Ovary (tissue), 10 donors: ENCODE results near the gene C1QTNF6. TPM values are rescaled to one million over a fixed set of nuclear protein-coding genes. Genes with fewer than 3 reads are reported as not detected.
A peak's percentile ranks its signal among the peaks of the same experiment; 100 is the strongest.

Experiments
- DNase-seq, 5 donors: peaks; one replicate each; pipeline ENCODE4 v3.0.0-alpha.2; 2019 to 2020
- H3K27ac ChIP-seq, 2 donors: fragments of 200-600 bp; one replicate each; pipeline versions ENCODE4 v1.5.1 to v1.8.0; 2019 to 2022
- H3K27me3 ChIP-seq: fragments of 200-600 bp; one replicate; pipeline ENCODE4 v1.8.0; 2022
- H3K36me3 ChIP-seq: fragments of 200-600 bp; sonication (generic); one replicate; pipeline ENCODE4 v1.5.1; 2019
- H3K4me1 ChIP-seq: one replicate; pipeline ENCODE4 v1.8.1; 2013; ENCODE audit warnings: mild to moderate bottlenecking, moderate library complexity; ENCODE audit not compliant: insufficient read depth
- H3K4me3 ChIP-seq: fragments of 200-600 bp; sonication (generic); one replicate; pipeline ENCODE4 v1.5.1; 2017
- H3K9me3 ChIP-seq, 2 donors: fragments of 200-600 bp in 1 of 2; sonication (generic) in 1 of 2; one replicate each; pipeline versions ENCODE4 v1.5.1 to v1.8.1; 2013 to 2019; ENCODE audit warnings: mild to moderate bottlenecking in 1 of 2, moderate library complexity in 1 of 2
- EP300 ChIP-seq: sonication (generic); formaldehyde crosslinking; IDR thresholded peaks from one replicate; pipeline ENCODE4 v1.6.1; 2017; ENCODE audit warnings: antibody characterized with exemption
- POLR2A ChIP-seq: fragments of 450-650 bp; IDR thresholded peaks from one replicate; pipeline ENCODE4 v1.6.1; 2017; ENCODE audit warnings: antibody characterized with exemption, mild to moderate bottlenecking, moderate library complexity
- WGBS, 3 donors: extraction: QIAGEN DNeasy Blood & Tissue Kit in 1 of 3; methylation state at CpG; one replicate each; pipeline versions ENCODE4 v1.1.5 to v1.1.7; 2013 to 2017; 5-methylcytosine and 5-hydroxymethylcytosine counted together
- intact Hi-C, 4 donors: fragments of 100-400 bp; cut with DNase I; formaldehyde crosslinking; loops; one replicate each; pipeline versions ENCODE4 v1.11.0 to v1.15.1; 2022 to 2023
- long read RNA-seq, 3 donors: library from polyadenylated mRNA in 2 of 3; unstranded in 2 of 3; transcript quantifications; one replicate each; pipeline ENCODE4 v2.0.0 and lab custom pipeline, GENCODE V29; 2021 to 2026
- polyA plus RNA-seq, 2 donors: library from polyadenylated mRNA; stranded (reverse); fragments of 200-250 nt in 1 of 2; fragments of 350-450 nt in 1 of 2; fragmentation: Illumina TruSeq in 1 of 2; extraction: RNeasy Lipid Tissue Mini Kit (QIAGEN cat#74804) in 1 of 2; gene quantifications; one replicate each; pipeline ENCODE4 v1.2.3, GENCODE V29; 2013 to 2014
- total RNA-seq, 7 donors: library from RNA; depleted of rRNA in 2 of 7; stranded (reverse); fragments of >200 nt in 2 of 7; fragmentation: NEBNext Ultra II Directional in 3 of 7; extraction: Animal tissue kit (Norgen Biotek cat#: 25700) in 3 of 7; gene quantifications; one replicate each; pipeline versions ENCODE4 v1.1.0 to v1.2.4, GENCODE V29; 2016 to 2023
- TF ChIP-seq, protein P1 (sequence below), 3 donors: fragments of 450-650 bp in 2 of 3; fragments of 200-600 bp in 1 of 3; IDR thresholded peaks; one replicate each; pipeline versions ENCODE4 v1.5.1 to v1.8.0; 2016 to 2022; ENCODE audit warnings: antibody characterized with exemption in 3 of 3, mild to moderate bottlenecking in 1 of 3
- donor health status: DM: no; HTN: no; CAD: no; lungs with moderate emphysema.
- donor health status: DM: no; HTN: no; CAD: no.
- donor health status: Bipolar disorder and iron deficiency.
- donor health status: DM: yes; HTN: yes; CAD: no.
- donor health status: DM: no; HTN: no; CAD: no.
- donor health status: DM: yes; HTN: yes; CAD: no.

Gene C1QTNF6
- total RNA-seq (1 to 10 TPM; 4.0 to 7.7 (median 4.9) TPM), polyA plus RNA-seq (1 to 10 TPM; 6.7 to 8.5 TPM)
- long read RNA-seq, donor 1, partial matches to known transcripts, result 0 of 6 reads
- long read RNA-seq, donor 1, other reads (novel, unspliced or antisense), result 4 of 6 reads
- long read RNA-seq, donor 2, transcript C1QTNF6-201 (3 exons, 2,934 nt), result major isoform, 9 of 11 reads
- long read RNA-seq, donor 2, partial matches to known transcripts, result 0 of 11 reads
- long read RNA-seq, donor 2, other reads (novel, unspliced or antisense), result 0 of 11 reads
- long read RNA-seq, donor 3, partial matches to known transcripts, result 0 of 12 reads
- long read RNA-seq, donor 3, other reads (novel, unspliced or antisense), result 9 of 12 reads

DNA sequence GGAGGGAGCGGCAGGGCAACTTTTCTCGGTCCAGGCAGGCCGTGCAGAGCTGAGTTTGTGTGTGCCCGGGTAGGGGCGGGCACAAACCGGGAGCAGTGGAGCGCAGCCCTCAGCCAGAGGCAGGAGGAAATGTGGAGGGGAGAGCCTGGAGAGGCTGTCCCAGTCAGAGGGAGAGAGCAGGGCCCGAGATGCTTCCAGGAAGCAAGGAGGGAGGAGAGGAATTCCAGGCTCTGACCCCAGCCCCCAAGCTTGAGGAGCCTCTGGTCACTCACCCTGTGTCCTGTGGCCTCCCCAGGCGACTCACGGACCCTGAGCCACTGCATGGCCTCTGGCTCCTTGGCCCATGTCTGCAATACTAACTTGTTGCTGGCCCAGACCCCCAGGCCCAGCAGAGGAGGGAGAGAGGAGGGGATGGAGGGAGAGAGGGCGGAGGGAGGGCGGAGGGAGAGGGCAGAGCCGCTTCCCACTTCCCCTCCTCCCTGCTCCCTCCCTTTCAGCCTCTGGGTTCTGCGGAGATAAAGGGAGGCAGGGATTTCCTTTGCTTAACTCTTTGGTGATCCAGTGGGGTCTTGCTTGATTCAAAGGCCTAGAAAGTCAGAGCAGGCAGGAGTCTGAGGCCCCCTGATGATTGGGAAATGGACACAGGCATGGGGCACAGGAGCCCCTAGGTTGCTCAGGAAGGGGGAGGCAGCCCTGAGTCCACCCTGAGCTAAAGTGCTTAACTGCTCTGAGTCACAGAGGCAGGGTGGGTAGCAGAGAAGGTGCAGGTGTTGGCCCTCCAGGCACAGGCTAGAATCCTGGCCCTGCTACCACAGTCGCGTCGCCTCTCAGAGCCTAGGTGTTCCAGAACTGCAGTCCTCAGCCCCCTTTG, at the start of gene C1QTNF6:
Gene C1QTNF6 (minus strand): TSS at position 357 of the 871 bp plus-strand sequence. CDS start 34 bp downstream, at position 323.
- peak; percentile 53 to 72 (median 61) for DNase-seq
- Histone ChIP-seq H3K27me3 (no peaks in the 10 kb centered on the region), H3K9me3 (no peaks in the 10 kb centered on the region), H3K4me1 (peaks cover 11% of the 10 kb centered on the region), H3K27ac (peak within 1 kb of the TSS; percentile 72 to 76), H3K36me3 (no peaks in the 10 kb centered on the region), H3K4me3 (peak within 1 kb of the TSS; percentile 37)
- intact Hi-C loops, result no loop called here
- 7 to 11% (median 8%) methylated on average over 17 of the region's 17 CpGs for WGBS, 3 donors
- no peak for TF ChIP-seq EP300
- TF ChIP-seq, protein P1, sequence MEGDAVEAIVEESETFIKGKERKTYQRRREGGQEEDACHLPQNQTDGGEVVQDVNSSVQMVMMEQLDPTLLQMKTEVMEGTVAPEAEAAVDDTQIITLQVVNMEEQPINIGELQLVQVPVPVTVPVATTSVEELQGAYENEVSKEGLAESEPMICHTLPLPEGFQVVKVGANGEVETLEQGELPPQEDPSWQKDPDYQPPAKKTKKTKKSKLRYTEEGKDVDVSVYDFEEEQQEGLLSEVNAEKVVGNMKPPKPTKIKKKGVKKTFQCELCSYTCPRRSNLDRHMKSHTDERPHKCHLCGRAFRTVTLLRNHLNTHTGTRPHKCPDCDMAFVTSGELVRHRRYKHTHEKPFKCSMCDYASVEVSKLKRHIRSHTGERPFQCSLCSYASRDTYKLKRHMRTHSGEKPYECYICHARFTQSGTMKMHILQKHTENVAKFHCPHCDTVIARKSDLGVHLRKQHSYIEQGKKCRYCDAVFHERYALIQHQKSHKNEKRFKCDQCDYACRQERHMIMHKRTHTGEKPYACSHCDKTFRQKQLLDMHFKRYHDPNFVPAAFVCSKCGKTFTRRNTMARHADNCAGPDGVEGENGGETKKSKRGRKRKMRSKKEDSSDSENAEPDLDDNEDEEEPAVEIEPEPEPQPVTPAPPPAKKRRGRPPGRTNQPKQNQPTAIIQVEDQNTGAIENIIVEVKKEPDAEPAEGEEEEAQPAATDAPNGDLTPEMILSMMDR (IDR thresholded peaks at IDR 0.05), result no peak
- no peak for TF ChIP-seq POLR2A

DNA sequence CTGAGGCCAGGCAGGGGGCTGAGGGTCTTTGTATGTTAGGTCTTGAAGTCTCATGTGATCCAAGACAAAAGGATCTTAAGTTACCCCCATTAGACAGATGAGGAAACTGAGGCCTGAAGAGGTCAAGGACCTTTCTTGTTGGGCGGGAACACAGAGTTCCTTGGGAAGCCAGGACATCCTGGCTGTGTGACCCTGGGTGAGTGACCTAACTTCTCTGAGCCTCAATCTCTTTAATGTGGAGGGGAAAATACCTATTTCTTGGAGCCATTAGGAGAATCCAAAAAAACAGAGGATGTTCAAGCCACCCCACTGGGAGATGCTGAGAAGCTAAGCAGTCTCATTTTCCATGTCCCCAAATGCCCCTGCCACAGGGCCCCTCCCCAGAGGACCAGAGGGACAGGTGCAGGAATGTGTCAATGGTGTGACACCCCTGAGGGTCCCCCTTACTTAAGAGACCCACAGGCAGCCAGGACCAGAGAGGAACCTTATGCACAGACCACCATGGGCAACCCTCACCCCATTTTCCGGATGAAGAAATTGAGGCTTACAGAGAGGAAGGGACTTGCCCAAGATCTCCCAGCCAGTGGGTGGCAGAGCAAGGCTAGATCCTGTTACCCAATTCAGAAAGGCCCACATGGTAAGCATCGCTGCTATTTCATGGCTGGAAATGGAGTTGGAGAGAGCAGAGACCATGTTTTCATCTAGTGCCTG, 48.0 kb upstream of the C1QTNF6 start:
- H3K9me3 ChIP-seq, result no peaks in the 10 kb centered on the region
- WGBS, 3 donors, result 92 to 98% (median 95%) methylated on average over 3 of the region's 3 CpGs
- no peaks in the 10 kb centered on the region for H3K27me3 ChIP-seq
- H3K36me3 ChIP-seq, result no peaks in the 10 kb centered on the region
- TF ChIP-seq POLR2A, result no peak
- TF ChIP-seq, protein P1 (IDR thresholded peaks at IDR 0.05), result no peak
- TF ChIP-seq EP300, result no peak
- intact Hi-C loops, result no loop called here
- H3K4me3 ChIP-seq, result no peak overlapping the region
- no peaks in the 10 kb centered on the region for H3K4me1 ChIP-seq
- H3K27ac ChIP-seq, result no peak overlapping the region
- peak in 1 of 5 donors; percentile 5 for DNase-seq

DNA sequence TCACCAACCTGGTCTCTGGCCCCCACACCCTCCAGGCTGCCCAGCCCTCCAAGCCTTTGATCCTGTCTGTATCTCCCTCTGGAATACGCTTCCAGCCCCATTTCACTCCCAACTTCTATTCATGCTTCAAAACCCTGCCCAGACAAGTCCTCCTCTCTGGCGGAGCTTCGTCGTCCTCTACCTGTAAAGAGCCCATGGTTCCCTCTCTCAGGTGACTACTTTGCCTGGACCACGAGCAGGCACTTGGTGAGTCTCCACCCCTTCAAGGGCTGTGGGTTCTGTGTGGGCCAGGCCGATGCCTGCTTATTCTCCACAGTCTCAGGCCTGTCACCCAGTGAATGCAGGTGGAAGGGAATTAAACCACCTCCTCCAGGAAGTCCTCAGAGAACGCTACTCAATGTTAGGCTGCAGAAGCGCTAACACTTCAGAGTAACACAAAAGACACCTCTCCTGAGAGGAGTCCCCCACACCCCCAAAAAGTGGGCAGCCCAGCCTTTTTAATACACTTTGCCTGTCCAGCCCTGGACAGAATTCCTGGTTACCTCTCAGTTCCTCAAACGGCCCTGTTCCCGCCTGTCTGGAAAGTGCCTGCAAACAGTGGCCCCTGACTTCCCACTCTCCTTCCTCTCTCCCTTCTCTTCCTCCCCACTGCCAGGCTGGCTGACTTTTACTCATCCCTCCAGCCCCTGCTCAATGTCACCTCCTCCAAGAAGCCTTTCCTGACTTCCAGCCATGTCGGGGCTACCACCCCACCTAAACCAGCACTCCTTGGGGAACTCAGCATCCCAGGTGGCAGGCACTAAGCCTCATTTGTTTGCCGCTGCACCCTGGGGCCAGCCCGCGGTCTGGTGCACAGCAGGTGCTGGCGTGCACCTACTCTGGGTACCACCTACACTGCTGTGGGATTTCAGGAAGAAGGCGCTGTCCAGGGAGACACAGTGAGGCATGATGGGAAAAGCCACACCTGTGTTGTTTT, 47.0 kb upstream of the C1QTNF6 start:
- Histone ChIP-seq H3K9me3 (no peaks in the 10 kb centered on the region), H3K4me3 (no peak overlapping the region), H3K27ac (no peak overlapping the region), H3K4me1 (no peaks in the 10 kb centered on the region), H3K36me3 (no peaks in the 10 kb centered on the region), H3K27me3 (no peaks in the 10 kb centered on the region)
- 87 to 89% (median 88%) methylated on average over 16 of the region's 16 CpGs for WGBS, 3 donors
- intact Hi-C loops, result no loop called here
- TF ChIP-seq, protein P1 (IDR thresholded peaks at IDR 0.05), result no peak
- TF ChIP-seq EP300, result no peak
- no peak for TF ChIP-seq POLR2A
- DNase-seq, result peak in 1 of 5 donors; percentile 11
